HuH-7 (cell line): ENCODE data around the gene SLC1A5.

Source experiments
- DNase-seq: peaks from one replicate; pipeline ENCODE4 v3.0.0; 2011; ENCODE audit warnings: low spot score

The SLC1A5 gene

DNA sequence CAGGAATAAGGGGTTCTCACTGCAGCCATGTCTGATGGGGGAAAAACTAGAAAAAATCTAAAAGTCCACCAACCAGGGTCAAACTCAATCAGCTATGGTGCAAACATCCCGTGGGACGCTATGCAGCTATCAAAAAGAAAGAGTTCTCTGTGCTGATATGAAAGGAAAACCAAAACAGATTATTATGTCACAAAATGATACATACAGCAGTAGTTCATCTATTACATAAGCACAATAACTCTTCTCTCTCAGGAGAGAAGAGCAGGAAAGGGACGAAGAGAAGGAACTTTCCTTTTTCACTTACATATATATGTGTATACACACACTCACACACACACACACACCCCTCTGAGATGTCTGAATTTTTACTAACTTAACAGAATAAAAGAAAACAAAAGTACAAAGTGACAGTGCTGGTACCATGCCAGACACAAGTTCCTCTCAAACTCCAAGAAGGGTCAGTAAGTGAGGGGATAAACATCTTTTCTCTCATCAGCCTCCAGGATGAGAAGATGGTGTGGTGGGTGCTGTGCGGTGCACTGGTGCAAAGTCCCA is 45.4 kb downstream of the SLC1A5 start:
- no peak for DNase-seq

DNA sequence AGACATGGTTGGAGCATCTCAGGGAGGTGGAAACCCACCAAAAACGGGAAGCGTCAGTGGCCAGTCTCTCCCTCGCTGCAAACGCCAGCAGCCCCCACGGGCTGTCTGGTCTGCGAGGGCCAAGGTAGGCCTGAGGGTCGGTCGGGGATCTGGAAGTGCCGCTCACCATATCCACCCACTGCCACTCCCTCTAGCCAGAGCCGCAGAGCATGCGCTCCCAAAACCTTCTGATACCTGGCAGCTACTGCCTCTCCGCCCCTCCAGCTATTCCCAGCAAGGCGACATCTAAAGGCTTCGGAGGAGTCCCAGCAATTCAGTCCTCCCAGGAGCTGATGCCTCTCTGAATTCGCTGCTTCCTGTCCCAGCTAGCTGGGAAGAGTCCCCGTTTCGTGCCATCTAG is 46.9 kb downstream of the SLC1A5 start:
- no peak for DNase-seq

DNA sequence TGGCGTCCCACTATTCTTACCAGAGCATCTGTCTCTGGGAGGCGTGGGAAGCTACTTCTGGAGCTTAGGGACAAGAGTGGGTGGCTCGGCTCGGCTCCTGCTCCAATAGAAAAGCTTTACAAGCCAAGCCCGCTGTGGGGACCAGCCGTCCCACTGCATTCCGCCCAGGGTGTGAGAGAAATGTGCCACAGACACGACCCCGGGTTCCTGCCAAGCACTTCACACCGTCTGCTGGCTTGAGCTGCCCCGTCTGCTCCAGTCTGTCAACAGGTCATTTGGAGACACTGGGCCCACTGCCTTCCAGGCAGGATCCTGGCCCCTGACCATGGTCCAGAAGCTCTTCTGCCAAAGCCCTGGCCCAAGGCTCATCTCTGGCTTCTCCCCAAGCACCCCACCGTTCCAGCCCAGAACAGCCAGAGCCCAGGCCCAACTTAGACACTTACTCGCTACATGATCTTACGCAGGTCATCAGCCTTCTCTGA is 49.1 kb downstream of the SLC1A5 start:
- DNase-seq = no peak

DNA sequence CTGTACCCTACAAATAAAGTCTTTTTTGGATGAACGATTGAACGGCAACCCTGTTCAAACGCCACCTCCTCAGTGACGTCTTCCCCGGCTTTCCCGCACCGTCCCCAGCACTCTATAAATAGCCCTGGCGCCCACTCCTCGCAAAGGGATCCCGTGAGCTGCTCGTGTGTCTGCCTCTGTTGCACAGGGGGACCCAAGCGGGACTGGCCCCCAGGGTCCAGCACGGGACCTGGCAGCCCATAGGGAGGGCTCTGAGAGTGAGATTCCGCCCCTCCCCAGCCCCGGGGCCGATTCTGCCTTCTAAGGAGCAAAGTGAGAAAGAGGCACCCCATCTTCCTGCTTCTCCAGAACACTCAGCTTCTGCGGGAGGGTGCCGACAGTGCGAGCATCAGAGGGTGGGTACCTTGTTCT is 50.6 kb downstream of the SLC1A5 start:
- no peak for DNase-seq

DNA sequence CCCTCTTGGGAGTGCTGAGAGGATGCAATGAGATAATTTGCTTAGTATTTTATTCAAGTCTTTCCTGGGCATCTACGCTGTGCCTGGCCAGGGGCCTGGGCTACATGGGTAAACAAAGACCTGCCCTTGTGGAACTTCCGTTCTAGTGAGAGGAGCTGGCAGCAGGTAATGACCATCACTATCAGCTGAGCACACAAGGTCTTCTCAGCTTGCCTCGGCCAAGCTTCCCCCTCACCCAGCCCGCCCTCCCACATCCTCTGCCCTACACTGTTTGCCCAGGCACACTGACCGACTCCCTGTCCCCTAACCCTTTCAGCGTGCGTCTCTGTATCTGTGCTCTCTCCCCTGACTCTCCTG is 51.1 kb downstream of the SLC1A5 start:
- DNase-seq = no peak

DNA sequence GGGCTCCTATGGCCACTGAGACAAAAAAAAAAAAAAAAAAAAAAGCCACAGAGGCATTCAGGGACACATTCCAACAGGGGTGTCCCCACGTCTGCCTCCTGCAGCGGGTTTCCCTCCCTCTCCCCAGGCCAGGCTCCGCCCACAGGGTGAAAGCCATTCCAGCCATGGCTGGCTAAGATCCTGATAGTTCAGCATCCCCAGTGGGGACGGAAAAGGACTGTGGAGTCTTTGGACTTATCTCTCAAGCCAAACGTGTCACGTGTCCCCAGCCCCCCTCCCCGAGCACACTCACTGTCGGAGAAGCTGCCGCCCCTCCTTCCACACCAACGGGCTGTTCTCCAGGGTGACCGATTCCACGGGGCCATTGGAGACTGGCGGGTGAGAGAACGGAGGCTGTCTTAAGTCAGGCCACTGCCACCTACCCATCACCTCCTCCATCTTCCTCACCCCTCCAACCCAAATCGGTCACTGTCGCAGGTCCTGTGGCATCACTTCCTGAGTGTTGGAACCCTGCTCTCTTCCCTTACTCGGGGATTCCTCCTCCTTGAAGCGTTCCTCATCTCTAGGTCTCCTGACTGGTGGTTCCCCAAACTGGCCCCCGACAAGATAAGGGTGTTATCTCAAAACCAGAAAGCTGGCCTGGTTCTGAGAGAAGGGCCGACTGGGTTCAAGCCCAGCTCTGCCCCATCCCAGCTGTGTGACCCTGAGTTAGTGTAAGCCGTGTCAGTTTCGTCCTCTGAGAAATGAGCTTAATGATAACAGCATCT is 51.7 kb downstream of the SLC1A5 start:
- DNase-seq = no peak

DNA sequence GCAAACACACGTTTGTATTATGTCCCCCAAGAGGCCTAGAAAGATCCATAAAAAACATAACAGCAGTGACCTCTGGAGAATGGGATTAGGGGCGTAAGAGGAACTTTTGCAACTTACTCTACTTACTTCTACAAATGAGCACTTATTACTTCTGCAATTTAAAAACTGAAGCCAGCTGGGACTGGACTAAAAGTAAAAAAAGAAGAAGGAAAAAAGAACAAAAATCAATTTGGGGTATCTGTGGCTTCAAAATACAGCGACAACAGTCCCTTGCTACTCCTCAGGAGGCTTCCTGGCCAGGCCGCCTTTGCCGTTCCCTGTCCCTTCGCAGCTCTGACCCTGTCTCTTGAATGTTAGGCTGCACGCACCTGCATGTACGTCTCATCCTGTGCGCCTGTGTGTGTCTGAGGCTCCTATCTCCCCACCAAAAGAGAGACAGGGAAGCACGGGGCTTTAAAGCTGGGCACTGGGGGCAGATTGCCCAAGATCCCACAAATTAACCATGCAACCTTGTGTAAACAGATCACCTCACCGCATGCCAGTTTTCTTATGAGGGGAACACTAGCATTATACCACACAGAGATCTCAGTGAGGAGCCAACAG is 54.6 kb downstream of the SLC1A5 start:
- DNase-seq = no peak

DNA sequence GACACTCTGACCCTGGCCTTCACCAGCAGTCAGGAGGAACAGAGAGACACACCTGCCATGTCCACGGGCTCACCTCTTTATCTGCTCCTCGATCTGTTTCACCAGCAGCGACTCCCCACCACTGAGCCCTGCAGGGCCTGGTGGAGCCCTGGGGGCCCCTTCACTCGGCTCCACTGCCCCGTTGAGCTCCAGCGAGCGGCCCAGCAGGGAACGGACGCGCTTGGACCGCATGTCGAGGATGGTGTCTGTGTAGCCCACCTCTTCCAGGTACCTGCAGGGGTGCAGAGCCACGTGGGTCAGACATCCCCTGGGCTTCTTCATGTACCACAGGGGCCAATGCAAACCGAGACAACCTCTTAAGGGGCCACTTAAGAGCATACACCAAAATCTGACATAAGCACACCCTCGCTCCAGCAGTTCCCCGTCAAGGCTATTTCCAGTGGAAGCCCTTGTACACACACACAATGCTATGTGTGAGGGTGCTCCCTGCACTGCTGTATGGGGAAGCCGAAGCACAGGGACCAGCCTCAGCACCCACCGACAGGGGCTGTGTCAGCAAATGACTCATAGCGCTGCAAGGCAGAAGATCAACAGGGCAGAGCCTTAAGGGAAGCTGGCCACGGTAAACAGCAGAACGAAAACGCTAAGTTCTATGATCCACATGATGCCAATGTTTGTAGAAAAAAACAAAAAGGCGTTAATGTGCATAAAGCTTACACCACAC is 55.3 kb downstream of the SLC1A5 start:
- DNase-seq = no peak

DNA sequence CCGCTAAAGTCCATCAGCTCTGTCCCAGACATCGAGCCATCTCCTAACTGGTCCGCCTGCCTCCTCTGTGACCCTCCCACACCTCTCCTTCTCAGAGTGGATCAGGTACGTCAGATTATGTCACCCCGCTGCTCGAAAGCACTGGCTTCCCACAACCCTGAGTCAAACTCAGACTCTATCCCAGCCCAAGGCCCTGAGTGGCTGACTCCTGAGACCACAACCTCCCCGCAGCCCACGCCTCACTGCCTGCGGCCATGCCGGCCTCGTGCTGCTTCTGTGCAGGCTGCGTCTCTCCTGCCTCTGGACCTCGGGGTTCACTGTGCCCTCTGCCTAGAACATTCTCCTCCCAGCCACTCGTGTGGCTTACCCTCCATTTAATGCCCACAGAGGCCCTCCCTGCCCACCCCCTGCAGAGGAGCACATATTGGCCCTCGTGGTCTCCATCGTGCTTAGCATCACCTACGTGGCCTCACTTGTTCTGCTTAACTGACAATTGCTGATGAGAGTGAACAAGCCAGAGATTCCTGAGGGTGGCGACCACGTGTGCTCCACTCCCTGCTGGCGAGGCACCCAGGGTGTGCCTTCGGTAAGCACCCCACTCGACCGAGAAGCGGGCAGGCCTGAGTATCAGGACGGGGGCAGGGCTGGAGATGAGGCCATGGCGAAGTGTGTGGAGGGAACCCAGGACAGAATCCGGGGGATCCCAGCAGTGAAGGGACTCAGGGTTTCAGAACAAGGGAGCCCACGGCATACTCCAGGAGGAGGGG is 56.0 kb downstream of the SLC1A5 start:
- no peak for DNase-seq

DNA sequence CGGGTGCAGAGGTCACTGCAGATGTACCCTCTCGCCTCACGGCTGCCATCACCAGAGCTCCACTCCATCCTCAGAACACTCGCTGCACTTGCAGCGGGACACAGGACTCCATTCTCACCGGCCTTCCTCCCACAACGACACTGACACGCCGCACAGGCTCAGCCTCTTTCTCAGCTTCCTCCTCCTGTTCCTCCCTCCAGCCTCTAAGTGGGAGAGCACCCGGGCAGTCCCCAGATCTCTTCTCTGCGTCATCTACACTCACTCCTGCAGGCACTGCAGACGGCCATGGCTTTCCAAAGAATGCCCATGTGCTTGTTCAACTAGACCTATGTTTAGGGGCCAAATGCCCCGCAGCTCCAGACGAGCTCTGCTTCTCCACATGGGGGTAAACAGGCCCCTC is 56.8 kb downstream of the SLC1A5 start:
- DNase-seq = no peak

DNA sequence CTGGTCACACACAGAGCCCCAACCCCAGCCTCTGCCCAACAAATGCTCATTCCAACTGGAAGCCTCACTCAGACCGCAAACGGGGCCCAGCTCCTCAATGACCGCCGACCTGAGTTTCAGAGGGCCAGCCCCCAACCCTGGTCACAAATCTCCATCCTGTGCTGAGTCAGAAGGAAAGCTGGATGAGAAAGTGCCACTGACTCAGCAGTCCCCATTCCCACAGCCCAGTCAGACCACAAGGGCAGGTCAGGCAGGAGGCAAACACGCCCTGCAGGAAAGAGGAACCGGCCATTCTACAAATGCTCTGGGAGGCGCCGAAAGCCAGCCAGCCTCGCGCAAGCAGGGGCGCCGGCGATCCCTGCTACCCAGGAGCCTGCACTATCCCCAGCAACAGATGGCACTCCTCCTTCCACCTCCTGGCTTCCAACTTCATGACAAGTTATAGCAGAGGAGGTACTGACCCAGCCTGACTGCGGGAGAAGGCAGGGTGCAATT is 57.3 kb downstream of the SLC1A5 start:
- DNase-seq = no peak

DNA sequence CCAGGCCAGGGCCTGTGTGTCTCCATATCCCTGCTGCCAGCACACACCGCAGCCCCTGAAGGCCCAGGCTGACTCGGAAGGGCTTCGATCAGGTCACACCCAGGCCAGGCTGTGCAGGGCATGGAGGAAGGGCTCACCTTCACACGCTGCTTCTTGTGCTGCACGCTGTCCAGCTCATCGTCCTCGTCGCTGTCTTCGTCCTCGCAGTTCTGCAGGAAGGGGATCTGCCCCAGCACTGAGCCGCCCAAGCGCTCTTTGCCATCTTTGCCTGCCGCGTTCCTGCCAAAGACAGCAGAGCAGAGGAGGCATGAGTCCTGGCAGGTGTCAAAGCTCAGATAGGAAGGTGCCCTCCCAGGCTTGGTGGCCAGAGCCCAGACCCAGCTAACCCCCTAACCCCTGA is 57.8 kb downstream of the SLC1A5 start:
- DNase-seq = no peak

DNA sequence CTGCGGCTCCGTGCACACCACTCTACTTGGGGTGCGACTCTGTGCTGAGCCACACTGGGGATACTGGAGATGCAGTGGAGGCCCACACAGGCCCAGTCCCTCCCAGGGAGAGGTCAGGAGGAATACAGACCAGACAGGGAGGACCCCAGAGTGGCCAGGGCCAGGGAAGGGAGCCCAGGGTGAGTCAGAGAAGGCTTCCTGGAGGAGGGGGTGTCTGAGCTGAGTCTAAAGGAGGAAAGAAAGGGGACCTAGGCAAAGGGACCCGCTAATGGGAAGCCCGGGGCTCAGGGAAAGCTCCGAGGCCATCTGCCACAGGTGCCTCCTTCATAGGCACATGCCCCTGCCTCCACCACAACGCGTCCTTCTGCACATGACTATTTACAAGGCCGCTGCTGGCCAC is 58.2 kb downstream of the SLC1A5 start:
- DNase-seq = no peak

DNA sequence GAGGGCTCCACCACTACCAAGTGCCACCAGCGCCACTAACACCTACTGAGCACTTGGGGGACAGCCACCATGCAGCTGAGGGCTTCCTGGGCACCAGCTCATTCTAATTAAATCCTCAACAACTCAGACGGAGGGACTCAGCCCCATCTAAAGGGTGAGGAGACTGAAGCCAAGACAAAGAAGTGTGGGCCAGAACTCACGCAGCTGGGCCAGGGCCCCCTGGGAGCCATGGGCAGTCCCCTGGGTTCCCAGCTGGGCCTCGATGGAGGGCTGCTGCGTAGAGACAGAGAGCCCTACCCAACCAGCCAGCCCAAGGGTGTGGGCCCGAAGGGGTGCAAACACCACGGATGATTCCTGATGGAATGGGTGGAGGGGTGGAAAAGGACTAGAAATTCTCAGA is 58.7 kb downstream of the SLC1A5 start:
- no peak for DNase-seq

DNA sequence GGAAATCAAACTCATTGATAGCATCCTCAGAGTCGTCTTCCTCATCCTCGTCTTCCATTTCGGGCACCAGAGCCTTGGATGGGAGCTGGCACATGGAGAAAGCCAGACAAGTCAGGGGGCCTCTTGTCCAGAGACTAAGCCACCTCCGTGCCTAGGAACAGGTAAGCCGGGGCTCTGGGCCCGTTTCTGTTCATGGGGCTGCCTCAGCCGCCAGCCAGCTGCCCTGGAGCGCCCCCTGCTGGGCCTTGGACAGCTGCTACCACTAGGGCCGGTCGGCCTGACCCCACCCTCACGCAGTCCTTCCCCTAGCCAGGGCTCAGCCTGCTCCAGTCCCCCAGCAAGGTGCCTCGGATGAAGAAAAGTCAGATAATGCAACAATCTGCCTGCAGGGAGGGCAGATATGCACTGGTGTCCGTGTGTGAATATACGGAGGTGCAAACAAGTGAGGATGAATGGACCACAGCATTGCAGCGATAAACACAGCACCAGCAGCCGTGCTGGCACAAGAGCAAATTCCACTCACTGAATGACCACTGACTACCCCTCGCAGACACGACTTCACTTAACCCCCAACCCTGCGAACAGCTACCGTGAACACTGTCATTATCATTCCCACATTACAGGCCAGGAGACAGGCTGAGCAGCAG is 59.6 kb downstream of the SLC1A5 start:
- DNase-seq = peak; percentile 97

DNA sequence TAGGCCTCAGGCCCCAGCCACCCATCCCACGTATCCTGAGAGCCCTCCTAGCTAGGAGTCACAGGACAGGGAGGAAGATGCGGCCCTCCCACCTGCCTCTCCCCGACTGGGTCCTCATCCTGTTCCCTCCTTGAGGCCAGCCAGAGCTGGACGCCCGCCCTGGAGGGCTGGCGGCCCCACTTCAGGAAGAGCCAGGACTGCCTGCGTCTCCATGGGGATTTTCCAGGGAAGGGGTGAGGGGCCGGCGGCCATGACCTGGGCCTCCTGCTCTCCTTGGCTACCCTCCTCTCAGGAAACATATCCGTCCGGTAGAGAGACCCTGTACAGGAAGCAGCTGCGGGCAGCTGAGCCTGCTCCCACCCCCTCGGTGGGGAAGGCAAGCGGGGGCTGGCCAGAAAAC is 60.2 kb downstream of the SLC1A5 start:
- no peak for DNase-seq

DNA sequence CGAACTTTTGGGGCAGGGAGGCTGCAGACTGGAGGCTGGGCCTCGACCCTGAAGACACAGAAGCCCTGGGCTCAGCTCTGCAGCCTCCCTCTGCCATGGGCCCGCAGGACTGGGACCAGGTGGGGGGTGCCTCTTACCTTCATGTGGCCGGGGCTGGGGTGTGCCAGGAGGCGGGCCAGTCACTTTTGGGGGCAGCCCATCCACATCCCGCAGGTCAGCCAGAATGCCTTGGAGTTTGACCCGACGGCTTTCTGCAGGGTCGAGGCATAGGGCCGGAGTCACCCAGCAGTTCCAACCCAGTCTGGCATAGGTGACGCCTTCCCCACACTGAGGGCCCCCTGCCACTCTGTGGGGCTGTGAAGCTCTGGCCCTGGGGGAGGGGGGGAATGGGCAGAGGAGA is 60.6 kb downstream of the SLC1A5 start:
- DNase-seq = no peak

DNA sequence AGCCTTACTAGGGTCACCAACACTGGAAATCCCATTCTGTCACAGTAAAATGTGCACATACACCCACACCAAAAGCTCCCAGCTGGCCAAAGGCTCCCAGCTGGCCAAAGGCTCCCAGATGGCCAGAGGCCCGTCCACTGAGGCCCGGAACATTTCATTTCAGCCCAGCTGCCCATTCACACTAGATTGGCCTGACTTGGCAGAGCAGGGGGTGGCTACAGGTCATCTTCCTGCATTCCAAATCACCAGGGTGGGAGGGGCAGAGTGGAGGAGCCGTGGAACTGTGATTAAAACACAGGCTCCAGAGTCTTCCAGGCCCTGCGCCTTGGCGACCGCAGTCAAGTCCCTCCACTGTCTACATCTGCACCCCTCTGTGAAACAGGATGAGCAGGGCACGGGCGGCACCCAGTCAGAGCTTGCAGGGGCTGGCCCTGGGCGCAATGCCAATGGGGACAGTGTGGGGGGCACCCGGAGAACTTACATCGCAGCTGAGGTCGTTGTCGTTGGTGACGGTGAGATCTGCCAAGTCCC is 61.4 kb downstream of the SLC1A5 start:
- no peak for DNase-seq

DNA sequence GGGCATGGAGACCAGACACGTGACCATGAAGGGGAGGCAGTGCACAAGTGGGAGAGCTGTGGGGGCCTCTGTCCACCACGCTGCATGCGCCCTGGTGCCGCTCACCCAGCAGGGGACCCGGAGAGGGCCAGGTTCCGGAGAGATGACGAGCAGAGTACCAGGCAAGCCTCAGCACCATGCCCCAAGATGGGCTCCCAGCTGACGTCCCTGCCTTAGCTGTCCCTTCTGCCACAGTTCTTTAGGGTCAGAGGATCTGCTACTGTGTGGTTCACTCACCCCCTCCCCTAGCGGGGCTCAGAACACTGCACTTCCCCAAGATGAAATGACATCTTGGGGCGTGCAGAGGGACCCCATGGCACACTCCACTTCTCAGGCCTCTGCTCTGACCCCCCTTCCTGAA is 61.8 kb downstream of the SLC1A5 start:
- no peak for DNase-seq

DNA sequence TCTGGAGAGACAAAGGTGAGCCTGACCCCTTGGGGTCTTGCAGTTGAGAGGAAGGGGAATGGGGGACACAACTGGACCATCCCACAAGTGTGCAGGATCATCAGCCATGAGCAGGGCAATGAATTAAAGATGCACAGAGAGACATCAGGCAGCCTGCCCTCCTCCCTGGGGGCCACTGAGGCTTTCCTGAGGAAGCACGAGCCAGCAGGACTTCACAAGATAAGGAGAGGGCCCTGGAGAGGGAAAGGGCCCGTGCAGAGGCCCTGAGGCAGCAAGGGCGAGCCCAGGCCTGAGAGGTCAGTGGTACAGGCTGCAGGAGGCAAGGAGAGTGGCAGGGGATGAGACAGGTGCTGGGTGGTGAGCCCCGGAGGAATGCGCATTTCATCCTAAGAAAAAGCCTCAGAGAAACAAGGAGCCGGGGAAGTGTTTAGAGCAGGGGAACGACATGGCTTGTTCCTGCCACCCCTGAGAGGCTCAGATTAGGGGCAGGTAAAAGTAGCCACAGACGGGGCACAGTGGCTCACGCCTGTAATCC is 62.5 kb downstream of the SLC1A5 start:
- DNase-seq = no peak
